Upper lobe of left lung (tissue), 4 donors: ENCODE data around the gene TBC1D12.

Experiments used
- CTCF ChIP-seq, 6 experiments: fragments of 450-650 bp in 4 of 6; fragments of 200-600 bp in 2 of 6; sonication (generic) in 2 of 6; IDR thresholded peaks; one replicate each; pipeline ENCODE4 v1.5.1; 2016 to 2019; ENCODE audit warnings: antibody characterized with exemption in 6 of 6
- EP300 ChIP-seq, 4 donors: sonication (generic); formaldehyde crosslinking; IDR thresholded peaks; one replicate each; pipeline ENCODE4 v1.5.1; 2017; ENCODE audit warnings: antibody characterized with exemption in 4 of 4, control low read depth in 2 of 4
- POLR2A ChIP-seq, 4 donors: fragments of 450-650 bp; IDR thresholded peaks; one replicate each; pipeline ENCODE4 v1.5.1; 2016 to 2017; ENCODE audit warnings: antibody characterized with exemption in 4 of 4, mild to moderate bottlenecking in 2 of 4
- POLR2AphosphoS5 ChIP-seq, 2 donors: sonication (generic); formaldehyde crosslinking; IDR thresholded peaks; one replicate each; pipeline ENCODE4 v1.5.1; 2017; ENCODE audit warnings: antibody characterized with exemption in 2 of 2

- no peak for TF ChIP-seq POLR2AphosphoS5 (IDR thresholded peaks at IDR 0.05)
- no peak for TF ChIP-seq CTCF (IDR thresholded peaks at IDR 0.05)
- no peak for TF ChIP-seq POLR2A (IDR thresholded peaks at IDR 0.05)
- no peak for TF ChIP-seq EP300 (IDR thresholded peaks at IDR 0.05)
These were observed 570 bp downstream of the TBC1D12 start for GRCh38 chr10:94402843-94403379.
